Measurements from ENCODE around the gene ITGA11.

ITGA11 gene

DNA sequence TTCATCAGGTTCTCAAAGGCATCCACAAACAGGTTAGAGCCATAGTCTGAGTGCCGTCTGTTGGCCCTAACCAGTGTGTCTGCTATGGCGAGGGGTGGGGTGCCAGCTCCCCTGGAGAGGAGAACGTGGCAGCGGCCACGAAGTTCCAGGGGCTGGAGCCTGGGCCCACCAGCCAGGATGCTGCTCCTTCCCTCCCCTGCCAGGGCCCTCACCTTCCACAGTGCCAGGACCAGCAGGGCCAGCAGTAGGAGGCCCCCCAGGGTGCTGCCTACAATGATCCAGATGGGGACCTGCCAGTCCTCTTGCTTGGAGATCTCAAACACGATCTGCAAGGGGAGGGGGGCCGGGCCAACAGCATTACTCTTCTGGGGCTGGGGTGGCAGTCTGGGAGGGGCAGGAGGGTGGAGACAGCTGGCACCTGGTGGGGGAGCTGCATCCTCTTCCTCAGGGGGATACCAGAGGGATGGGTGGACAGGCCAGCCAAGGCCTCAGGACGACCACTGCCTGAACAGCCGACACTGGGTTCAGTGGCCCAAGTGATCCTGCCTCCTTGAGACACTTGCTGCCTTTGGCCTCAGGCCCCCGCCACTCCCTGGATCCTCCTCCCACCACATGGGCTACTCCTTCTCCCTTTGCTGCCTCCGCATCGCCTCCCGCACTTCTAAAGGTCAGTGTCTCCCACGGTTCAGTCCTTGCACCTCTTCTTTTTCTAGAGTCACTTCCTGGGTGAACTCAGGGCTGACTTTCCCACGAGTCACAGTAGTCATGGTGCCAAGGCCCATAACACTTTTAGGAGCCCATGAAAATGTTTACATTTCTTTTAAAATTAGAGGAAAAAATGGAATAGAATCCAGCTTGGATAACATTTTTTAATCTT is 128.2 kb downstream of the ITGA11 start:
- DNase-seq (ENCODE audit: low read depth in 1 of 2, low spot score in 1 of 2) = no peak
- TF ChIP-seq, protein P1, sequence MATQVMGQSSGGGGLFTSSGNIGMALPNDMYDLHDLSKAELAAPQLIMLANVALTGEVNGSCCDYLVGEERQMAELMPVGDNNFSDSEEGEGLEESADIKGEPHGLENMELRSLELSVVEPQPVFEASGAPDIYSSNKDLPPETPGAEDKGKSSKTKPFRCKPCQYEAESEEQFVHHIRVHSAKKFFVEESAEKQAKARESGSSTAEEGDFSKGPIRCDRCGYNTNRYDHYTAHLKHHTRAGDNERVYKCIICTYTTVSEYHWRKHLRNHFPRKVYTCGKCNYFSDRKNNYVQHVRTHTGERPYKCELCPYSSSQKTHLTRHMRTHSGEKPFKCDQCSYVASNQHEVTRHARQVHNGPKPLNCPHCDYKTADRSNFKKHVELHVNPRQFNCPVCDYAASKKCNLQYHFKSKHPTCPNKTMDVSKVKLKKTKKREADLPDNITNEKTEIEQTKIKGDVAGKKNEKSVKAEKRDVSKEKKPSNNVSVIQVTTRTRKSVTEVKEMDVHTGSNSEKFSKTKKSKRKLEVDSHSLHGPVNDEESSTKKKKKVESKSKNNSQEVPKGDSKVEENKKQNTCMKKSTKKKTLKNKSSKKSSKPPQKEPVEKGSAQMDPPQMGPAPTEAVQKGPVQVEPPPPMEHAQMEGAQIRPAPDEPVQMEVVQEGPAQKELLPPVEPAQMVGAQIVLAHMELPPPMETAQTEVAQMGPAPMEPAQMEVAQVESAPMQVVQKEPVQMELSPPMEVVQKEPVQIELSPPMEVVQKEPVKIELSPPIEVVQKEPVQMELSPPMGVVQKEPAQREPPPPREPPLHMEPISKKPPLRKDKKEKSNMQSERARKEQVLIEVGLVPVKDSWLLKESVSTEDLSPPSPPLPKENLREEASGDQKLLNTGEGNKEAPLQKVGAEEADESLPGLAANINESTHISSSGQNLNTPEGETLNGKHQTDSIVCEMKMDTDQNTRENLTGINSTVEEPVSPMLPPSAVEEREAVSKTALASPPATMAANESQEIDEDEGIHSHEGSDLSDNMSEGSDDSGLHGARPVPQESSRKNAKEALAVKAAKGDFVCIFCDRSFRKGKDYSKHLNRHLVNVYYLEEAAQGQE (IDR thresholded peaks at IDR 0.05; ENCODE audit: insufficient replicate concordance, low read depth) = no peak
- TF ChIP-seq SPI1 (IDR thresholded peaks at IDR 0.05; ENCODE audit: borderline replicate concordance, low read depth) (no peak), CTCF (IDR thresholded peaks at IDR 0.05; ENCODE audit: insufficient read depth, low read length) (no peak), POLR2AphosphoS5 (IDR thresholded peaks at IDR 0.05; ENCODE audit: low read depth) (no peak), GABPA (IDR thresholded peaks at IDR 0.05; ENCODE audit: low read depth) (no peak)
- no peak overlapping the region for H3K4me3 ChIP-seq (replicated peaks; ENCODE audit: insufficient read depth, low read length)
- no peak overlapping the region for H3K27ac ChIP-seq (replicated peaks)
- H3K27me3 ChIP-seq (ENCODE audit: insufficient read depth, poor library complexity, severe bottlenecking) = no peaks in the 10 kb centered on the region

DNA sequence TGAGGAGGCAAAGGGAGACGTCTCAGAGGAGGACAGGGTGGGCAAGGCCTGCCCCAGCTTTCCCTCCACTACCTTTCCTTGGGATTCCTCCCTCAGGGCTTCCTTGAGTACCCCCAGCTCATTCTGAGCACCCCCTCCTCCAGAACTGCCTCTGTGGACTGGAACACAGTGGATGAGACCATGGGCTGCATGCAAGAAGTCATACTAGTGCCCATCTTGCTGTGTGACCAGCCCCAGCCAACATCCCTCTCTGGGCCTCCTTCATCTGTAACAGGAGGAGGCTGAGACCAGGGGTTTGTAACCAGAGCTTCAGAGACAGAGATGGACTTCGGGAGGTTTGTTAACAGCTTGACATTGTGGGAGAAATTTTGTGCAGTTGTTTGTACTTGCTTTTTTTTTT is 128.8 kb downstream of the ITGA11 start:
- Histone ChIP-seq H3K27ac (replicated peaks) (no peak overlapping the region), H3K4me3 (replicated peaks; ENCODE audit: insufficient read depth, low read length) (no peak overlapping the region), H3K27me3 (ENCODE audit: insufficient read depth, poor library complexity, severe bottlenecking) (no peaks in the 10 kb centered on the region)
- no peak for DNase-seq (ENCODE audit: low read depth in 1 of 2, low spot score in 1 of 2)
- TF ChIP-seq CTCF (IDR thresholded peaks at IDR 0.05; ENCODE audit: insufficient read depth, low read length) (no peak), GABPA (IDR thresholded peaks at IDR 0.05; ENCODE audit: low read depth) (no peak), SPI1 (IDR thresholded peaks at IDR 0.05; ENCODE audit: borderline replicate concordance, low read depth) (no peak), POLR2AphosphoS5 (IDR thresholded peaks at IDR 0.05; ENCODE audit: low read depth) (no peak)

DNA sequence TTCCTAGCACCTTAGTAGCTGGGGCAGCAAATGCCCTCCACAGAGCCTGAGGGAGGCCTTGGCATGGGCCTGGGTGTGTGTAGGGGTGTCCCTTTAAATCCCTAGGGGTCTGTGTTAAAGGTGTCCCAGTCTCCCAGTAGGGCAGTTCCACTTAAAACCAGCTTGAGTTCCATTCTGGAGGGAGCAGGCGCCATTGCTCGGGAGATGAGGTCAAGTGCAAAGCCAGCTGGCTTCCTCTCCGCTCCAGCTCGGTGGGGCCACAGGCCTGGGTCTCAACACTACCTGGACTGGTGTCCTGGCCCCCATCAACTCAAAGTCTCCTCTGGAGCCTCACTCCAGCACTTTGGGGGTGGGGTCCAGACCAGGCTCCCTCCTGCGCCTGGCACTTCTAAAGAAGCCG is 129.2 kb downstream of the ITGA11 start:
- DNase-seq (ENCODE audit: low read depth in 1 of 2, low spot score in 1 of 2) = no peak
- no peak overlapping the region for H3K27ac ChIP-seq (replicated peaks)
- H3K4me3 ChIP-seq (replicated peaks; ENCODE audit: insufficient read depth, low read length) = no peak overlapping the region
- no peaks in the 10 kb centered on the region for H3K27me3 ChIP-seq (ENCODE audit: insufficient read depth, poor library complexity, severe bottlenecking)
- TF ChIP-seq, protein P1 (IDR thresholded peaks at IDR 0.05; ENCODE audit: insufficient replicate concordance, low read depth) = no peak
- TF ChIP-seq SPI1 (IDR thresholded peaks at IDR 0.05; ENCODE audit: borderline replicate concordance, low read depth) = no peak
- TF ChIP-seq POLR2AphosphoS5 (IDR thresholded peaks at IDR 0.05; ENCODE audit: low read depth) = no peak
- no peak for TF ChIP-seq GABPA (IDR thresholded peaks at IDR 0.05; ENCODE audit: low read depth)
- no peak for TF ChIP-seq CTCF (IDR thresholded peaks at IDR 0.05; ENCODE audit: insufficient read depth, low read length)

Data from HL-60 (cell line).